Keratinocyte (primary cell): ENCODE data around the gene YY1AP1.

Experiments used
- EZH2 ChIP-seq: IDR thresholded peaks from one replicate; pipeline ENCODE4 v1.6.1; 2012; ENCODE audit warnings: inconsistent platforms, mild to moderate bottlenecking, low read length, moderate library complexity
- TF ChIP-seq, protein P1 (sequence below), 3 experiments: IDR thresholded peaks in 1 of 3; conservative IDR thresholded peaks in 1 of 3; optimal IDR thresholded peaks in 1 of 3; 2 replicates in 2 of 3; 3 replicates in 1 of 3; pipeline versions ENCODE3 to v1.5.1; 2011; ENCODE audit warnings: low read length in 3 of 3, mild to moderate bottlenecking in 3 of 3, moderate library complexity in 2 of 3, control low read depth in 1 of 3, inconsistent platforms in 1 of 3; ENCODE audit not compliant: insufficient read depth in 2 of 3; ENCODE audit errors: extremely low read depth in 1 of 3

DNA sequence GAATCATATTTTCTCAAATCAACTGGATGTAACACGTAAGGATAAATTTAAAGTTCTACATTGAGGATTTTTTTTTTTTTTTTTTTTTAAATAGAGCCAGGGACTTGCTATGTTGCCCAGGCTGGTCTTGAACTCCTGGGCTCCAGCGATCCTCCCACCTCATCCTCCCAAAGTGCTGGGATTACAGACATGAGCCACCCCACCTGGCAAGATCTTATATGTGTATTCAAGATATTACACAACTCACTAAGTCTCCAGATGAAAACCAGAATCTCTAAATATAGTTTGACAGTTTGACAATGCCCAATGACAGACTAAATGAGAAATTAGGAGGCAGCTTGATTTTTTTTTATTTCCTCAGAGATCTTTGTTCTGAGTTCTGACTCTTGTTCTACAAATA lies 6.8 kb downstream of the YY1AP1 start:
- TF ChIP-seq, protein P1, sequence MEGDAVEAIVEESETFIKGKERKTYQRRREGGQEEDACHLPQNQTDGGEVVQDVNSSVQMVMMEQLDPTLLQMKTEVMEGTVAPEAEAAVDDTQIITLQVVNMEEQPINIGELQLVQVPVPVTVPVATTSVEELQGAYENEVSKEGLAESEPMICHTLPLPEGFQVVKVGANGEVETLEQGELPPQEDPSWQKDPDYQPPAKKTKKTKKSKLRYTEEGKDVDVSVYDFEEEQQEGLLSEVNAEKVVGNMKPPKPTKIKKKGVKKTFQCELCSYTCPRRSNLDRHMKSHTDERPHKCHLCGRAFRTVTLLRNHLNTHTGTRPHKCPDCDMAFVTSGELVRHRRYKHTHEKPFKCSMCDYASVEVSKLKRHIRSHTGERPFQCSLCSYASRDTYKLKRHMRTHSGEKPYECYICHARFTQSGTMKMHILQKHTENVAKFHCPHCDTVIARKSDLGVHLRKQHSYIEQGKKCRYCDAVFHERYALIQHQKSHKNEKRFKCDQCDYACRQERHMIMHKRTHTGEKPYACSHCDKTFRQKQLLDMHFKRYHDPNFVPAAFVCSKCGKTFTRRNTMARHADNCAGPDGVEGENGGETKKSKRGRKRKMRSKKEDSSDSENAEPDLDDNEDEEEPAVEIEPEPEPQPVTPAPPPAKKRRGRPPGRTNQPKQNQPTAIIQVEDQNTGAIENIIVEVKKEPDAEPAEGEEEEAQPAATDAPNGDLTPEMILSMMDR (optimal IDR thresholded peaks at IDR 0.05 in 1 of 3, IDR thresholded peaks at IDR 0.05 in 1 of 3, conservative IDR thresholded peaks at IDR 0.05 in 1 of 3; ENCODE audit: extremely low read depth in 1 of 3, insufficient read depth in 2 of 3, low read length in 3 of 3) = no peak
- no peak for TF ChIP-seq EZH2
